HEK293T (cell line): ENCODE results near the gene KIFC1.
"Not testable (repeated sequence)": the region's sequence is repeated elsewhere in the genome, so short reads cannot be mapped to it uniquely, and the experiment has no call there.

Experiments used
- CTCF ChIA-PET: fragments of 350-600 bp; formaldehyde crosslinking; extraction: SDS; loops from one replicate; lab custom pipeline; 2021; ENCODE audit warnings: antibody characterized with exemption, inconsistent platforms; lab: Yijun Ruan, JAX
- POLR2A ChIA-PET: fragments of 350-600 bp; formaldehyde crosslinking; extraction: SDS; loops from one replicate; lab custom pipeline; 2020; ENCODE audit warnings: antibody characterized with exemption, inconsistent platforms; lab: Yijun Ruan, JAX
- DNase-seq: peaks from one replicate; pipeline ENCODE4 v3.0.0; 2012; ENCODE audit warnings: mixed read lengths; ENCODE audit errors: extremely low spot score
- ARNT ChIP-seq: fragments of 450-650 bp; IDR thresholded peaks from 2 replicates; pipeline ENCODE4 v1.6.1; 2017; ENCODE audit warnings: mild to moderate bottlenecking
- BHLHE40 ChIP-seq: fragments of 450-650 bp; IDR thresholded peaks from 2 replicates; pipeline ENCODE4 v1.6.1; 2016; ENCODE audit warnings: mild to moderate bottlenecking, moderate library complexity, borderline replicate concordance
- CTBP1 ChIP-seq: fragments of 450-650 bp; IDR thresholded peaks from 2 replicates; pipeline ENCODE4 v1.6.1; 2016; ENCODE audit warnings: borderline replicate concordance
- ELF4 ChIP-seq: fragments of 450-650 bp; IDR thresholded peaks from 2 replicates; pipeline ENCODE4 v1.6.1; 2017; ENCODE audit warnings: antibody characterized with exemption
- FOXA1 ChIP-seq: fragments of 450-650 bp; IDR thresholded peaks from 2 replicates; pipeline ENCODE4 v1.6.1; 2016; ENCODE audit warnings: mild to moderate bottlenecking
- FOXK2 ChIP-seq: fragments of 450-650 bp; IDR thresholded peaks from 2 replicates; pipeline ENCODE4 v1.6.1; 2016; ENCODE audit warnings: mild to moderate bottlenecking
- FOXM1 ChIP-seq: fragments of 450-650 bp; IDR thresholded peaks from 2 replicates; pipeline ENCODE4 v1.6.1; 2017; ENCODE audit warnings: mild to moderate bottlenecking, borderline replicate concordance
- HDGF ChIP-seq: fragments of 450-650 bp; IDR thresholded peaks from 2 replicates; pipeline ENCODE4 v1.6.1; 2017; ENCODE audit warnings: antibody characterized with exemption, borderline replicate concordance
- L3MBTL2 ChIP-seq: fragments of 450-650 bp; conservative IDR thresholded peaks from 2 replicates; pipeline ENCODE4 v1.6.1; 2016; ENCODE audit warnings: mild to moderate bottlenecking
- LEF1 ChIP-seq: fragments of 450-650 bp; IDR thresholded peaks from 2 replicates; pipeline ENCODE4 v1.6.1; 2017; ENCODE audit warnings: mild to moderate bottlenecking, borderline replicate concordance
- NFRKB ChIP-seq: fragments of 450-650 bp; IDR thresholded peaks from 2 replicates; pipeline ENCODE4 v1.6.1; 2016; ENCODE audit warnings: mild to moderate bottlenecking, moderate library complexity
- SP1 ChIP-seq: fragments of 450-650 bp; IDR thresholded peaks from 2 replicates; pipeline ENCODE4 v1.6.1; 2017
- SUZ12 ChIP-seq: fragments of 450-650 bp; IDR thresholded peaks from 2 replicates; pipeline ENCODE4 v1.6.1; 2016; ENCODE audit warnings: mild to moderate bottlenecking
- TARDBP ChIP-seq: fragments of 450-650 bp; IDR thresholded peaks from 2 replicates; pipeline ENCODE4 v1.6.1; 2016
- ZNF384 ChIP-seq: fragments of 450-650 bp; IDR thresholded peaks from 2 replicates; pipeline ENCODE4 v1.6.1; 2016
- TF ChIP-seq, protein P1 (sequence below): fragments of 450-650 bp; IDR thresholded peaks from 2 replicates; pipeline ENCODE4 v1.6.1; 2016

KIFC1 gene

DNA sequence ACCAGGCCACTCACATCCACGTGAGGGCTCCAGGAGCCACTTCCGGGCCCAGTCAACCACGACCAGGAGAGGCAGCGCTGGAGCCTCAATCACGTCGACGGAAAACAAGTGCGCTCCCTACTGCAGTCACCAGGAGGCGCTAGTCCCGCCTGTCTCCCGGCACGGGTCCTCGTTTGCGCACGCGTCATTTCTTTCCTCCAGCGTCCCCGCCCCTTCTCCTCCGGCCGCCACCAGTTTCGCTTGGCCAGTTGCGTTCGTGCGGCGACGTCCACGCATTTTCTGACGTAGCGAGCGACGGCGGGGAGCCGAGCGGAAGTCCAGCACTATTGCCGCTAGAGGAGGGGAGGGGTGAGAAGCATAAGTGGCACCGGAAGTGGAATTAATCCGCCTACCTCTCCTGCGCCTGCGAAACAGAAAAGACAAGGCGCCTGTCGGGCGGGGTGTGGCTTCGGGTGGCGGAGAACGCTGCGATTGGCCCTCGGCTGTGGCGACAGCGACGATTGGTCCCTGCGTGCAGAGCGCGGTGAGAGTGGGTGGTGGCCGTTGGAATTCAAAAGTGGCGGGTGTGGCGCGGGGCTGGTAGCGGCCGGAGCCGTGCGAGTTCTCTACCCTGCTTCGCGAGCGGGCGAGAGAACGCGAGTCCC is at the start of gene KIFC1:
TSS of gene KIFC1 (plus strand) at position 546 of the 644 bp plus-strand sequence. CDS start 163 bp downstream, outside the sequence.
- peak; percentile 95 for DNase-seq
- POLR2A ChIA-PET, result interaction anchor here (1.0 to 1.4 kb wide), 4 partner anchors 10 to 63 kb away, joined by 4 to 5 read pairs (median 4); partner anchors contain the start of genes CUTA and ZBTB9
- TF ChIP-seq FOXA1 (no peak), LEF1 (no peak), L3MBTL2 (peak; percentile 25; the same call in 1 of the 2 replicates), ARNT (peak; percentile 35; the same call in 1 of the 2 replicates), FOXM1 (peak; percentile 97), TARDBP (no peak), ELF4 (peak; percentile 87), NFRKB (no peak), CTBP1 (no peak), HDGF (0 out of 2 replicates have a peak, but pooled peaks have one; percentile 10), BHLHE40 (no peak)
- TF ChIP-seq, protein P1, sequence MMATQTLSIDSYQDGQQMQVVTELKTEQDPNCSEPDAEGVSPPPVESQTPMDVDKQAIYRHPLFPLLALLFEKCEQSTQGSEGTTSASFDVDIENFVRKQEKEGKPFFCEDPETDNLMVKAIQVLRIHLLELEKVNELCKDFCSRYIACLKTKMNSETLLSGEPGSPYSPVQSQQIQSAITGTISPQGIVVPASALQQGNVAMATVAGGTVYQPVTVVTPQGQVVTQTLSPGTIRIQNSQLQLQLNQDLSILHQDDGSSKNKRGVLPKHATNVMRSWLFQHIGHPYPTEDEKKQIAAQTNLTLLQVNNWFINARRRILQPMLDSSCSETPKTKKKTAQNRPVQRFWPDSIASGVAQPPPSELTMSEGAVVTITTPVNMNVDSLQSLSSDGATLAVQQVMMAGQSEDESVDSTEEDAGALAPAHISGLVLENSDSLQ, result peak; percentile 74
- CTCF ChIA-PET, result interaction anchor here (0.6 to 1.7 kb wide), 7 partner anchors 9 to 114 kb away, joined by 3 to 7 read pairs (median 3); partner anchors contain the start of genes B3GALT4 and ZBTB9

DNA sequence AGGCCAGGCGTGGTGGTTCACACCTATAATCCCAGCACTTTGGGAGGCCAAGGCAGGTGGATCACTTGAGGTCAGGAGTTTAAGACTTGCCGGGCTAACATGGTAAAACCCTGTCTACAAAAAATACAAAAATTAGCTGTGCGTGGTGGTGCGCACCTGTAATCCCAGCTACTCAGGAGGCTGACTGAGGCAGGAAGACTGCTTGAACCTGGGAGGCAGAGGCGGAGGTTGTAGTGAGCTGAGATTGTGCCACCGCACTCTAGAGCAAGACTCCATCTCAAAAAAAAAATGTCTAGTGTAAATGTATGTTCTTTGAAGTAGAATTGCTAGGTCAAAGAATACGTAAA is 48.0 kb upstream of the KIFC1 start:
- ChIA-PET CTCF (interaction anchor here (1.9 kb wide), 1 partner anchor 44 kb away, joined by 5 read pairs; no protein-coding TSS in a partner anchor), POLR2A (interaction anchor here (1.3 kb wide), 1 partner anchor 26 kb away, joined by 4 read pairs; the partner anchor contains the start of gene ZBTB22)
- DNase-seq, result not testable (repeated sequence)

DNA sequence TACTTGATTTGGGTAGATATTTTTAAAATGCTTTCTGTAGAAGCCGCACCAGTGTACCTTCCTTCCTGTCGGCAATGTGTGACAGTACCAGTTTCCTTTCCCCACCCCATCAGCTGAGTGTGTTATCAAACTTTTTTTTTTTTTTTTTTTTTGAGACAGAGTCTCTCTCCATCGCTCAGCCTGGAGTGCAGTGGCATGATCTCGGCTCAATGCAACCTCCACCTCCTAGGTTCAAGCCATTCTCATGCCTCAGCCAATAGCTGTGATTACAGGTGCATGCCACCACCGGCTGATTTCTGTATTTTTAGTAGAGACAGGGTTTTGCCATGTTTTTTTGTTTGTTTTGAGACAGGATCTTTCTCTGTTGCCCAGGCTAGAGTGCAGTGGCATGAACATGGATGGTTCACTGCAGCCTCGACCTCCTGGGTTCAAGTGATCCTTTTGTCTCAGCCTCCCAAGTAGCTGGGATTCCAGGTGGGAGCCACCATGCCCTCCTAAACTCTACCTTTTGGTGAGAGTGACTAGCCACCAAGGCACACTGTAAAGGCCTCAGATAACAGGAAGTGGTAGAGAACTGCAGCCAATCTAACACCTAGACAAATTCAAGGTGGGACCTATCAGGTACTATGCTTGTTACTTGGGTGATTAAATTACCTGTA is 47.5 kb upstream of the KIFC1 start:
- DNase-seq, result no peak
- TF ChIP-seq, protein P1, result no peak
- TF ChIP-seq ZNF384 (no peak), L3MBTL2 (no peak), NFRKB (no peak), LEF1 (no peak), SUZ12 (no peak), FOXA1 (no peak), ELF4 (no peak), SP1 (no peak)
- ChIA-PET POLR2A (interaction anchor here (1.3 to 1.8 kb wide), 2 partner anchors 27 to 45 kb away, joined by 4 to 7 read pairs; partner anchors contain the start of gene ZBTB22), CTCF (interaction anchor here (0.7 to 1.9 kb wide), 9 partner anchors 11 to 228 kb away, joined by 3 to 8 read pairs (median 5); partner anchors contain the start of genes B3GALT4 and ZBTB22)

- no peak for TF ChIP-seq ARNT
- TF ChIP-seq FOXM1, result no peak
- no peak for TF ChIP-seq SUZ12
- TF ChIP-seq FOXA1, result no peak
- TF ChIP-seq ZNF384, result no peak
- no peak for TF ChIP-seq HDGF
- TF ChIP-seq SP1, result no peak
- TF ChIP-seq NFRKB, result no peak
- TF ChIP-seq L3MBTL2, result no peak
- no peak for TF ChIP-seq TARDBP
- TF ChIP-seq, protein P1, result no peak
- no peak for TF ChIP-seq CTBP1
- TF ChIP-seq LEF1, result no peak
- no peak for TF ChIP-seq FOXK2
- no peak for TF ChIP-seq BHLHE40
- no peak for TF ChIP-seq ELF4
- POLR2A ChIA-PET, result interaction anchor here (0.6 to 1.8 kb wide), 3 partner anchors 28 to 46 kb away, joined by 3 to 7 read pairs (median 4); partner anchors contain the start of gene ZBTB22
- DNase-seq, result peak; percentile 63
- CTCF ChIA-PET, result interaction anchor here (0.7 to 1.9 kb wide), 11 partner anchors 10 to 227 kb away, joined by 3 to 8 read pairs (median 4); partner anchors contain the start of genes B3GALT4 and ZBTB22
Measured at GRCh38 chr6:33344701-33345697, 46.6 kb upstream of the KIFC1 start.

DNA sequence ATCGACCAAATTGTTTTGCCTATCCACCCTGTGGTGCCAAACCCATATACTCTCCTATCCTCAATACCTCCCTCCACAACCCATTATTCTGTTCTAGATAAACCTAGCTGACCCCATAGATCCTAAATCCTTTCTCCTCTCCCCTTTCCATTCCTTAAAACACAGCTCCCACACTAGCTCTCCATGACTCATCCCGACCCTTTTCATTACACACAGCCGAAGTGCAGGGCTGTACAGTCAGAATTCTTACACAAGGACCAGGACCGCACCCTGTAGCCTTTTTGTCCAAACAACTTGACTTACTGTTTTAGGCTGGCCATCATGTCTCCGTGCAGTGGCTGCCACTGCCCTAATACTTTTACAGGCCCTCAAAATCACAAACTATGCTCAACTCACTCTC is 44.7 kb upstream of the KIFC1 start:
- POLR2A ChIA-PET, DNase-seq, CTCF ChIA-PET: not testable (repeated sequence)
